GM19240 (cell line): ENCODE data around the gene OR52N5.

Source experiments
- DNase-seq: peaks from one replicate; pipeline ENCODE4 v3.0.0; 2011; ENCODE audit warnings: low spot score; ENCODE audit not compliant: insufficient read length

OR52N5 gene

DNA sequence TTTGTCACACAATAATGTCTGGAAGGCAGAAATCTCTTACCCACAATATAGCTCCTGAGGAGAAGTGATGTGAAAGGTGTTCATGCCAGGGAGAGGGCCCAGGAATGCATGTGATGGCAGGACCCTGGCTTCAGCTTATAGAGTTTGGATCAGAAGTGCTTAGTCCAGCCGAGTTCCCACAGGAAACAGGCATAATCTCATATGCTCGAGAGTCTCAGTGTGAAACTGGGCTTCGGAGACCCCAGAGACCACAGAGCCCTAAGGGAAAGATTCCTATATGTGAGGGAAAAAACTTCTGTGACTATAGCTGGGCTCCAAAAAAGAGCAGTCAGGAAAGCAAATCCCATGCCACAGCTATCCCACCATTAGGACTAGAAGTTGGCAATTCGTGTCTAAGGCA lies at the start of gene OR52N5:
OR52N5 (minus strand) TSS at position 101 of the 400 bp plus-strand sequence. CDS start 4,721 bp downstream, outside the sequence.
- no peak for DNase-seq

DNA sequence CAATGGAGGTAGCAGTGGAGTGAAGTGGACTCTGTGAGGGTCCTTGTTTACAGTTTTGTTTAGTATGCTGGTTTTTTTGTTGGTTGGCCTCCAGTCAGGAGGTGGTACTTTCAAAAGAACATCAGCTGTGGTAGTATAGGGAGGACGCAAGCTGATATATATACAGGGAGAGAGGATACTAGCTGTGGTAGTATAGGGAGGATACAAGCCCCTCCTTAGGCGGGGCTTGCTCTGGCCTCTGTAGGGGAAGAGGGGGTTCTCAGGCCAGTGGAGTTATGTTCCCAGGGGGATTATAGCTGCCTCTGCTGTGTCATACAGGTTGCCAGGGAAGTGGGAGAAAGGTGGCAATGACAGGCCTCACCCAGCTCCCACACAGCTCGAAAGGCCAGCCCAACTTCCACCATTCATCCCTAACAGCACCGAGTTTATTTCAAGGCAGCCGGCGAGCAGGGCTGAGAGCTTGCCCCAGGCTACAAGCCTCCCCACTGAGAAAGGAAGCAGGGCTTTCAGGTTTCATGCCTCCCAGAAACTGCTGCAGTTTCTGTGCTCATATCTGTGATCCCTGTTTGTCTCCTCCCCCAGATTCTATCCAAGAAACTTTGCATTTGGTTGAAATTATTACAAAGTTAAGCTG lies 48.2 kb upstream of the OR52N5 start:
- no peak for DNase-seq

DNA sequence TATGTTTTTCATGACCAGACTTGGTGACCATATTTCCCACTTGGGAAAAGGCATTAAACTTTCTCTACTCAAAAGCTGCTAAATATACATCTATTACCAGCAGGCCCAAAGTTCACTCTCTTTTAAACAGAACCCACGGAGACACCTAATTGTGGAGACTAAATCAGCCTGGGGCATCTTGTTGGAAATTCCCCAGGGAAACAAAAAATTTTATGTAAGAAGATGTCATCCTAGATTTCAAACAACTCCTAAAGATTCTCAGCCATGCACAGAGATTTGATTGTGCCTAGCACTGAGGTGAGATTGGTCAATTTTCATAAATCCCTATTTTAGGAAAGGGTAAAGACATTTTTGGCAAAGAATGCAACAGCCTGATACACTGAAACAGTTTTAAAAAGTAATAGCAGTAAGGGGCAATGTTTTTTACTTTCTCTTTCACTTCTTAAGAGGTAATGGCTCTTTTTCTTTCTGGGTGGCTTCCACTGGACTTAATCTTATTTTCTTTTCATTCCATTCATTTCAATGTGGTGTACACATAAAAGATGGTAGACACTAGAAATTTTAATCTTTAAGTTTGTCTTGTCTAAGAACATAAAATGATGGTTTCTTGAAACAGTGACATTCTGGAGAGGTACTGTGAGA lies 35.2 kb upstream of the OR52N5 start:
- DNase-seq: no peak

DNA sequence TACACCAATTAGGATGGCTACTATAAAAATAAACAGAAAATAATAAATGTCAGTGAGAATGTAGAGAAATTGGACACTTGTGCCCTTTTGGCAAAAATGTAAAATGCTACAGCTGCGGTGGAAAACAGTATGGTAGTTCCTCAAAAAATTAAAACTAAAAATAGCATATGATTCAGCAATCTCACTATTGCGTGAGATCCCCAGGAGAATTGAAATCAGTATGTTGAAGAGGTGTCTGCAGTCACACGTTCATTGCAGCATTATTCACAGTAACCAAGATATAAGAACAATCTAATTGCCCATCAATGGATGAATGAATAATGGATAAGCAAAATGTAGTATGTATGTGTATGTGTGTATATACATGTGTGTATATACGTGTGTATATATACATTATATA lies 32.4 kb upstream of the OR52N5 start:
- no peak for DNase-seq

DNA sequence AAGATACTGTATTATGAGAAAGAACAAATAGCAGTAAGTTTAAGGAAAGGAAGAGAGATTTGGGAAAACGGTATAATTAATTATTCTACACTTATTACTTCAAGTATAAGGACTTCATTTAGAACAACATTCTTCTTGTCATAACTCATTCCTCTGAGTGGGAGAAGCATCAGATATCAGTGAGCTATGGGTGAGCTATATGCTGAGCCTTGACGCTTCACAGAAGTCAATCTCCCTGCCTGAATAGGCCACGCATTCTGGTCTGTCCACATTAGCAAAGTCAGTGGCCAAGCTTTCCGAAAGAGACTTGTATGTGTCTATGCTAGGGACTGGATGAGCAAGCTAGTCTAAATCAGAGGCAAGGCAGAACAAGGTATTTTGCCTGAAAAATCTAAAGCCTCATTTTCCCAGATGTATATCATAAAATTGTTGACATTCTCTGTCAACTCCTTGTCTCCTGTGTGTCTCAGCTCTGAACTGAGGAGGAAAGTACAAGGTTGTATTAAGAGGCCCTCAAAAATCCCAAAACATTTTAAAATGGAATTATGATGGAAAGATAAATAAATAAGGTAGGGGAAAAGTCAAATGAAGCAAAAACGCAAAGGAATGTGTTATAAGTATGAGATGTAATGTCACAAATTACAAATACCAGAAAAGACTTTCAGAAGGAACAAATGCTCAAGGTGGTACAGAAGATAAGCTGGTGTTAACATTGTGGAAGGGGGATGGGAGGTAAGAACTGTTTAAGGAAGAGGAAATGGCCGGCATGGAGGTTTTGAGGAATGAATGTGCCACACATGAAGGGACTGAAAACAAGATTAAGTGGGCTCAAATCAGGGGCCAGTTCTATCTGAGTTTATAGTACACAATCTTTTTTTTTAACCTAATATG lies 27.0 kb upstream of the OR52N5 start:
- DNase-seq: no peak

DNA sequence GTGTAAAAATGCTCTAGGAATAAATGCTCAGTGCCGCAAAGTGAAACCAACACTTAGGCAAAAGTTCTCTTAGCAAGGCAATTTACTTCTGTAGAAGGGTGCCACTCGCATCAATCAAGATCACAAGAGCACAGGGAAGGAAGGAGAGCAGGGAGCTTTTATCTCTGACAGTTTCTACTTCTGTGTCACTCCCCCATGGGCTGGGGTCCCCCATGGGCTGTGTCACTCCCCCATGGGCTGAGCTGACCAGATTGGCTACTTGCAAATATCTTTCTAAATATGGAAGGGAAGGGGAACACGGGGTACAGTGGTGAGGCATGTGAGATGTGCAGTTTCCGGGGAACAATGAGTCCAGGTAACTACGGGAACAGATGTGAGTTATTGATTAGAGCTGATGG lies 26.0 kb upstream of the OR52N5 start:
- DNase-seq: no peak

DNA sequence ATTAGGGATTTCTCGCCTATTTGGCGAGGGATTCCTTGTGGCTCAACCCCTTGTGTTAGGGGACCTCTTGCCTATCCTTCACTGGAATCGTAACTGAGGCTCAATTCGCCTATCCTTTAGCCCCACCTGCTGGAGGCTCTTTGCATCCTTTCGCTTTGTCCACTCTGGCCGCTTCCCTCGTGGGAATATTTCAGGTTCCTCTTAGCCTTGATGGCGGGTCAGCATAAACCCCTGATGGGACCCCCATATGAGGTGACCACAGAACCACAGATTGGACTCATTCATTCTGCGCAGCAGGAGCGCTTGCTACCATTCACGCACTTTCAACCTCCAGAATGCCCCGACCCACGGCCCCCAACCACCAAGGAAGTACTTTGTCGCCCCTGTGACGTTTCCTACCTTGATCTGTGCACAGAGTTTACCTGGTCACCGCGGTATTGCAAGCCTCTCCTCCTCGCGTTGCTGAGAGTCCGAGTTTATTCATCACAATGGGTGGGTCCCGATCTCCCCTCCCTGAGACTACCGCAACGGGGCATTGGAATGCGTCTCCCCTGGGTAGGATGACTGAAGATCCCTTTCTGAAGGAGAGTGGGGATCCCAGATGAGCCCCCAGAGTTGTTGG lies 25.5 kb upstream of the OR52N5 start, which contains the start of gene OR52N2:
OR52N2 (plus strand) TSS at position 425 of the 622 bp plus-strand sequence. CDS start 11,412 bp downstream, outside the sequence.
- DNase-seq: peak; percentile 3

DNA sequence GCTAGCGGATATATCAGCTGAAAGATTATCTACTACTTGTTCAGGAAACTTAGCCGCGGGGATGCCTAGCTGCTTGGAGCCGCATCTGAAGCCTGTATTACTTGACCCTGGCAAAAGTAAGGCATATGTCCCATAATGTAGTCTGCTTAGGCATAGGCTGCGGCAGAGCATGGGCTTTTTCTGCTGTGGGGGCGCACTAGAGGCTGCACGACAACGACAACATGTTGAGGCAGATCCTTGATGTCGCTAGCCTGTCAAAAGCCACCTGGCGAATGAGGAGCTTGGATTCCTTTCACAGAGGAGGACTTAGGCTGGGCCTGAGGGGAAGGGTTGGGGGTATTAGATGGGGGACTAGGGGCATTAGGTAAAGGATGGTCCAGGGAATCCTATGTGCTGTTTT lies 24.4 kb upstream of the OR52N5 start:
- no peak for DNase-seq

DNA sequence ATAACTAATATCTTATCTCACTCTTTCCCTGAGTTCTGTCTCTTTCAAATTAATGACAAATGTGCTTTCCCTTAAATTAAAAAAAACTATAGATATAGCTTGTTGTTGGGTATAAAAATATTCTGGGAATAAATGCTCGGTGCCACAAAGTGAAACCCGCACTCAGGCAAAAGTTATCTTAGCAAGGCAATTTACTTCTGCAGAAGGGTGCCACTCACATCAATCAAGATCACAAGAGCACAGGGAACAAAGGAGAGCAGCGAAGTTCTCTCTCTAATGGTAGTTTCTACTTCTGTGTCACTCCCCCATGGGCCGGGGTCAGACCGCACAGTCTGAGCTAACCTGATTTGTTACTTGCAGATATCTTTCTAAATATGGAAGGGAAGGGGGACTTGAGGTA lies 20.8 kb upstream of the OR52N5 start:
- DNase-seq: no peak

DNA sequence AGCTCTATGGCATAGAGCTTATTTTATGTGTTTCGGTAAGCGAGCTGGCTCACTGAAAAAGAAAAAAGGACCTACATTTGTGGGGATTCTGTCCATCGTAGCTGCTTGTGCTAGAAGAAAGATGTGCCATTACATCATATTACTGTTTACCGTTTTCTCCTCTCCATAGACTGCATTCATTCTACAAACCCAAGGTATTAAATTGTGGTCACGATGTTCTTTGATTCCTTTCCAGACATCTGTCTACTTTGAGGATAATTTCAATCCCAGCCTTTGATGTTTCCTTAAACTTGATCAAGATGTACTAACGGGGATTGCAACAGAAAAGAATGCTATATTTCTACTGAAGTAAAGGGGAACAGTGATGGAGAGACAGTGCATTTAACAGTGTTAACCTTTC lies 13.4 kb upstream of the OR52N5 start:
- no peak for DNase-seq

DNA sequence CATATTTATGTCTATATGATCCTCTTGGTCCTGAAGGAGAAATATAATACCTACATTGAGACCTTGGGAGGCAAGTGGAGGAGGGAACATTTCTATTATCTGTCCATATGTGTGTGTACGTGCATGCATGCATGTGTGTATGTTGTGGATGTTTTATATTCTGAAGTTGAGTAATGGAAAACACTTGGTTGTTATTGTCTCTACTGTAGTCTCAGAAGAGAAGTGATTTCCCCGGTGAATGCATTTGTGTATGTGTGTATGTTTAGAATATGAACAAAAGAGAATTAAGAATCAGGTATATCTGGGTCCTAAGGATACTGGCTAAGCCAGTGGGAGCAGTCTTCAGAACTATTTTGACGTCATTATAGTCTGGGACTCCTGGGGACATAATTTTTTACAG lies 8.0 kb upstream of the OR52N5 start, which contains the start of gene OR52N1:
OR52N1 (minus strand) TSS at position 101 of the 400 bp plus-strand sequence. CDS start 2,449 bp downstream, outside the sequence.
- DNase-seq: no peak

DNA sequence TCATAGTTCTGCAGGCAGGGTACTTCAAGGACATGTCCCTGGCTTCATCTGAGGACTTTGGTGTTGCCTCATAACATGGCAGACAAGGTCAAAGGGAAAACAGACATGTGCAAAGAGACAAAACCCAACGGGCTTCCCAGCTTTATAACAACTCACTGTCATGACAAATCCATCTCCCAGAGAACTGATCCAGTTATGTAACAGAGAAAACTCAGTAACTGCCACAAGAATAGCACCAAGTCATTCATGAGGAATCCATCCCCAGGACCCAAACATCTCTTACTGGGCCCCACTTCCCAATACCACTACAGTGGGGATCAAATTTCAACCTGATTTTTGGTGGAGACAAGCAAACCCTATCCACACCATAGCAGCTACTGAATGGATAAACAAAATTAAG lies 16.1 kb downstream of the OR52N5 start:
- DNase-seq: no peak

DNA sequence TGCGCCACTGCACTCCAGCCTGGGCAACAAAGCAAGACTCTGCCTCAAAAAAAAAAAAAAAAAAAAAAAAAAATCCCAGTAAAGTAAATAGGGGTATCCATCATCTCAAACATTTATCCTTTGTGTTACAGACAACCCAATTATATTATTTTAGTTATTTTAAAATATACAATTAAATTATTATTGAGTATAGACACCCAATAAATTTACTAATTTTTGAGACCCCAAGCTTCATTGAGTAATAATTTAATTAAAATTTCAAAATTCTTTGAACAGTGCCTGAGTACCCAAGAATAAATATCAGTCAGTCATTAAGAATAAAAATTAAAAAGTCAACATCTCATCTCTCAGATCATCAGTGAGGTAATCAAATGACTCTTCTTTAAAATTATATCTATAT lies 29.2 kb downstream of the OR52N5 start, which contains the start of gene OR52N4:
OR52N4 (plus strand) TSS at position 301 of the 400 bp plus-strand sequence. CDS start 498 bp downstream, outside the sequence.
- DNase-seq: no peak

DNA sequence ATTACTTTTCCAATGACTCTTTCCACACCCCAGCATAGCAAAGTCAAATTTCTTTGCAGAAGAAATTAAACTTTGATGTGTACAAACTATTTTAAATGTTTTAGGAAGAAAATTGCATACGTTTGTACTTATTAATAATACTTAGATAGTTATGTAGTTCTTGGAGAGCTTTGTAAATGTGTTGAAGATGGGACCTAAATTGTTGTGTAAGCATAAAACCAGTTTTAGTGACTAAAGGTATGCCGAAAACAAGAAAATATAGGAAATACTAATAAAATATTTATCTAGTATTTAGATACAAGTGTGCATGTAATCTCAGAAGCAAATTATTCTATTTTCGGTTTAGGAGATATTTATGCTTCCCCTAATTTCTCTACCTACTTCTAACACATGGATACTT lies 33.3 kb downstream of the OR52N5 start:
- no peak for DNase-seq

DNA sequence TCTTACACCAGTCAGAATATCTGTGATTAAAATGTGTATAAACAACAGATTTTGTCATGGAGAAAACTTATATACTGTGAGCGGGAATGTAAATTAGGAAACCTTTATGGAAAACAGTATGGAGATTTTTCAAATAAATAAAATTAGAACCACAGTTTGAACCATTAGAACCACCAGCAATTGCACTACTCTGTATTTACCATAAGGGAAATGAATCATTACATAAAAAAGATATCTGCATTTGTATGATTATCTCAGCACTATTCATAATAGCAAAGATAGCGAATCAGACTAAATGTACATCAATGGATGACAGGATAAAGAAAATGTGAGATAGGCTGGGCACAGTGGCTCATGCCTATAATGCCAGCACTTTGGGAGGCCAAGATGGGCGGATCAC lies 36.5 kb downstream of the OR52N5 start:
- DNase-seq: no peak

DNA sequence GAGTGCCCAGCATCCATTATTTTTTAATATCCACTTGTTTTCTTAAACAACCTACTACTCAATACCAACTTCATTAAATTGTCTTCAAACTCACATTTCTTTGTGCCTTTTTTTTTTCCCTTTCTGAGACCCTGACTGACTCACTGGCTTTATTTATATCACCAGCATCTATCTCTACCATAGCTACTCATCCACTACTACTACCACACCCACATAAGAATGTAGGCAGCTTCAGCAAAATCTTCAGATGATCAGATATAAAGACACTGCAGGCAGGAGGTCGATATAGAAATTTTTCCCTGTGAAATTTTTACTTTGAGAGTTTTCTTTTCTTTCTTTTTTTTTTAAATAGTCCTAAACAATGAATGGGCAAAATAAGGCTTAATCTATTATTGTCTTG lies 44.7 kb downstream of the OR52N5 start:
- DNase-seq: no peak

DNA sequence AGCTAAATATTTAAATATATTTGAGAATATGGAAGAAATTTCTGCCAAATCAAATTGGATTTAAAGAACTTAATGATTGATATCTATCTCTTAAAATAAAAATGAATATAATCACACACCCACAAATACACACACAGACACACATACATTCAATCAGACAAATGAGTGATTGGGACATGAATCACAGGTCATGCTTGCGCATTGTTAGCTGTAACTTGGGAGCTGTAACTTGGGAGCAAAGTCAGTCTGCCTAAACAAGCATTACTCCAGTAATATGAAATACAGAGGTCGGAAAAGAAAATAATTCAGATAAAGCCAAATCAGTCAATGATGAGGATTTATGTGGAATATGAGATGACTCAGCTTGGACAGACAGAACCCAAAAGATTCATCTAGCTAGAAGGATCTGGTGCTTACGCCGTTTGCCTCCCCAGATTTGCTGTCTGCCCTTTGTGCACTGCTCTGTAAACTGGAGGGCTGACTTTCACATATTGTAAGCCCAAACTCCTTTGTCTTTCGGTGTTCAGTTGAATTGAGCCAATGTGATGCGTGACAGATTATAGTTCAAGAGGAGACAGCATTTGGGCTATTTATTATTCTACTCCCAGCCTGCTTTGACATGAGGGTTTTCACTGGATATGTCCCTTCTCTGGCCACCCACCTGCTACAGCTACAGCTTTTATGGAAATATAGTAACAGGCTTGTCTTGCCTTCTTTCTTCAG lies 45.3 kb downstream of the OR52N5 start:
- DNase-seq: no peak

DNA sequence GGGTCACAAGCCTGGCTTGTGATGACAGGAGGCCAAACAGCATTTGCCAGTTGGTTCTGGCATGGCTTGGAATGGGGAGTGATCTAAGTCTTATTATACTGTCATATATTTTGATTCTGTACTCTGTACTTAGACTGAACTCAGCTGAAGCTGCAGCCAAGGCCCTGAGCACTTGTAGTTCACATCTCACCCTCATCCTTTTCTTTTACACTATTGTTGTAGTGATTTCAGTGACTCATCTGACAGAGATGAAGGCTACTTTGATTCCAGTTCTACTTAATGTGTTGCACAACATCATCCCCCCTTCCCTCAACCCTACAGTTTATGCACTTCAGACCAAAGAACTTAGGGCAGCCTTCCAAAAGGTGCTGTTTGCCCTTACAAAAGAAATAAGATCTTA lies 46.1 kb downstream of the OR52N5 start:
- DNase-seq: no peak

DNA sequence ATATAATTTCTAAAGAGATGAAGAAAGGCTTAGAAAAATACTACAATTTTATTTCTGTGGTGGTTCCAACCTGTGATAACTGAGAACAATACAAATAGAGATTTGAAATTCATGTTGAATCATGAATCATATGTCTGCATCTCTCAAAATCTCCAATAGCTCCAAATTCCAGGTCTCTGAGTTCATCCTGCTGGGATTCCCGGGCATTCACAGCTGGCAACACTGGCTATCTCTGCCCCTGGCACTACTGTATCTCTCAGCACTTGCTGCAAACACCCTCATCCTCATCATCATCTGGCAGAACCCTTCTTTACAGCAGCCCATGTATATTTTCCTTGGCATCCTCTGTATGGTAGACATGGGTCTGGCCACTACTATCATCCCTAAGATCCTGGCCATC lies 46.8 kb downstream of the OR52N5 start, which contains the start of gene OR56B1:
OR56B1 (plus strand) TSS at position 53 of the 400 bp plus-strand sequence; CDS start at position 122, 69 bp downstream.
- no peak for DNase-seq

DNA sequence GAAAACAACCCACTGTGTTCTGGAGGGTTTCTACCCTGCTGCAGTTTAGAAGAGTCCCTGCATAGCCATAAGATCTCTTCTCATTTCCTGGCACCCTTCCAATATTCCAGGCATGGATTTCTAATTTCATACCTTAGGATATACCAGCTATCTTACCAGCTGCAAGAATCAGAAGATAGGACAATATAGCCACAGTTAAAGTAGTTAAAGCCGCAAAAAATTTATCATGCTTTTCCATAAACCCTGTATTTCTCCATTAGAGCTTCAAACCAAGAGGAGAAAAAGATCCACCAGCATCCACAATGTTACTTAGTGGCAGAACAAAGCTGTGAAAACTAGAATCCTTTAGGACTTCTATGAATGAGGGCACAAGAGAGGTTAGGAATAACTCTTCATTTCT lies 55.5 kb downstream of the OR52N5 start:
- no peak for DNase-seq

DNA sequence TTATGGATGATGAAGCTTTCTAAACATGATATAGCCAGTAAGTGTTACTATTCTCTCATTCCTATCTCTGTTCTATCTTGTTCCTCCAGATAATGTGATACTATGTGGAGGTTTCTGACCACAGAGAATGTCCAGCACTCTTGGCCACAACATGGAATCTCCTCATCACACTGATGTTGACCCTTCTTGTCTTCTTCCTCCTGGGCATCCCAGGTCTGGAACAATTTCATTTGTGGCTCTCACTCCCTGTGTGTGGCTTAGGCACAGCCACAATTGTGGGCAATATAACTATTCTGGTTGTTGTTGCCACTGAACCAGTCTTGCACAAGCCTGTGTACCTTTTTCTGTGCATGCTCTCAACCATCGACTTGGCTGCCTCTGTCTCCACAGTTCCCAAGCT lies 56.8 kb downstream of the OR52N5 start:
- DNase-seq: no peak
